ENCODE data around the gene DHX58. TPM values are rescaled to one million over a fixed set of nuclear protein-coding genes. Genes with fewer than 3 reads are reported as not detected.

Gene DHX58
- total and polyA plus RNA-seq, 4 donors: 4.0 to 21.9 (median 12.2) TPM

DNA sequence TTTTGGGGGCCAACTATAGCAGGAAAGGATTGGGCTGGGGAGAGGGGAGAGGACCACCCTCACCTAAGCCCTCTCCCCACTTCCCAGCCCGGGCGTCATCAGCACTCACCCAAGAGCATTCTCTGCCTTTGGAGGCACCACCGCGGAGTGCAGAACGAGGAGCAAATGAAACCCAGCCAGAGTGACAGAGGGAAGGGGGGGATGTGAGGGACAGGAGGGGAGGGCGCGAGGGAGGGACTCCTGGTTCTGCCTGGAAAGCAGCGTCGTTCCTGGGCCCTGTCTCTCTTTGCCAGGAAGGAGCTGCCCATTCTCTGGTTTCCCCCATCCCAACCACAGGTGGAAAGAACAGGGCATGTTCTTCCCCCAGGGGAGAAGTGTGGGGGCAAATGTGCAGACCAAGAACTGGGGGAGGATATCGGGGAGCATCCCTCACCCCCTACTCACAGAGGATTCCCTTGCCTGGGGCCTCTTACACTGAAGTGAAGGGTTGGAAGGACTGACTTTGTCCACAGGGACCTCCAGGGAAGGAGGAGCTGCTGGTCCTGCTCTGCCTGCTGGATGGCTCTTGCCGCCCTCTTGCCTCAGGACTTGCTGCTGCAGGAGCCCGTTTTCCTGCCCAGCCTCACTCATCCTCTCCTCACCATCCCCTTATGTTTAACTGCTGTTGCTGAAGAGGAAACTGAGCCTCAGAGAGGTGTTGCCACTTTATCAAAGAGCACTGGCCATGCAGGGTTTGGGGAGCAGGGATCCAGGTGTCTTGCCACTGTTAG is 58.6 kb downstream of the DHX58 start:
- WGBS: 28% methylated on average over 12 of the region's 12 CpGs
- no peak for DNase-seq (ENCODE audit: low spot score)
- H3K9ac ChIP-seq (ENCODE audit: low read depth in 1 of 2, low read length in 2 of 2): no peak overlapping the region
- TF ChIP-seq ATF3 (IDR thresholded peaks at IDR 0.05) (no peak), MAX (IDR thresholded peaks at IDR 0.05) (no peak), FOXA1 (IDR thresholded peaks at IDR 0.05) (no peak), ZBTB33 (IDR thresholded peaks at IDR 0.05) (no peak), GABPA (IDR thresholded peaks at IDR 0.05 in 1 of 2, conservative IDR thresholded peaks at IDR 0.05 in 1 of 2) (no peak), HNF4A (conservative IDR thresholded peaks at IDR 0.05) (no peak), NR2F2 (IDR thresholded peaks at IDR 0.05) (no peak), RAD21 (IDR thresholded peaks at IDR 0.05) (no peak)
- TF ChIP-seq, protein P1, sequence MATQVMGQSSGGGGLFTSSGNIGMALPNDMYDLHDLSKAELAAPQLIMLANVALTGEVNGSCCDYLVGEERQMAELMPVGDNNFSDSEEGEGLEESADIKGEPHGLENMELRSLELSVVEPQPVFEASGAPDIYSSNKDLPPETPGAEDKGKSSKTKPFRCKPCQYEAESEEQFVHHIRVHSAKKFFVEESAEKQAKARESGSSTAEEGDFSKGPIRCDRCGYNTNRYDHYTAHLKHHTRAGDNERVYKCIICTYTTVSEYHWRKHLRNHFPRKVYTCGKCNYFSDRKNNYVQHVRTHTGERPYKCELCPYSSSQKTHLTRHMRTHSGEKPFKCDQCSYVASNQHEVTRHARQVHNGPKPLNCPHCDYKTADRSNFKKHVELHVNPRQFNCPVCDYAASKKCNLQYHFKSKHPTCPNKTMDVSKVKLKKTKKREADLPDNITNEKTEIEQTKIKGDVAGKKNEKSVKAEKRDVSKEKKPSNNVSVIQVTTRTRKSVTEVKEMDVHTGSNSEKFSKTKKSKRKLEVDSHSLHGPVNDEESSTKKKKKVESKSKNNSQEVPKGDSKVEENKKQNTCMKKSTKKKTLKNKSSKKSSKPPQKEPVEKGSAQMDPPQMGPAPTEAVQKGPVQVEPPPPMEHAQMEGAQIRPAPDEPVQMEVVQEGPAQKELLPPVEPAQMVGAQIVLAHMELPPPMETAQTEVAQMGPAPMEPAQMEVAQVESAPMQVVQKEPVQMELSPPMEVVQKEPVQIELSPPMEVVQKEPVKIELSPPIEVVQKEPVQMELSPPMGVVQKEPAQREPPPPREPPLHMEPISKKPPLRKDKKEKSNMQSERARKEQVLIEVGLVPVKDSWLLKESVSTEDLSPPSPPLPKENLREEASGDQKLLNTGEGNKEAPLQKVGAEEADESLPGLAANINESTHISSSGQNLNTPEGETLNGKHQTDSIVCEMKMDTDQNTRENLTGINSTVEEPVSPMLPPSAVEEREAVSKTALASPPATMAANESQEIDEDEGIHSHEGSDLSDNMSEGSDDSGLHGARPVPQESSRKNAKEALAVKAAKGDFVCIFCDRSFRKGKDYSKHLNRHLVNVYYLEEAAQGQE (IDR thresholded peaks at IDR 0.05): no peak
- no peaks in the 10 kb centered on the region for H3K9me3 ChIP-seq (ENCODE audit: control insufficient read depth in 4 of 4, low read length in 3 of 4)
- peaks cover 0 to 5% (median 2%) of the 10 kb centered on the region in 4 donors for H3K4me1 ChIP-seq (ENCODE audit: control insufficient read depth in 4 of 4, insufficient read depth in 4 of 4, low read length in 3 of 4)
- H3K27ac ChIP-seq (ENCODE audit: low read depth in 1 of 2, low read length in 2 of 2): no peak overlapping the region
- no peak overlapping the region for H3K4me3 ChIP-seq (ENCODE audit: low read depth in 1 of 3, low read length in 3 of 3)
- H3K27me3 ChIP-seq (ENCODE audit: control insufficient read depth in 4 of 4, insufficient read depth in 4 of 4, low read length in 3 of 4): no peaks in the 10 kb centered on the region
- no peaks in the 10 kb centered on the region for H3K36me3 ChIP-seq (ENCODE audit: control insufficient read depth in 4 of 4, insufficient read depth in 3 of 4, low read depth in 1 of 4, low read length in 3 of 4)

- no peak overlapping the region for H3K9ac ChIP-seq (ENCODE audit: low read depth in 1 of 2, low read length in 2 of 2)
- 79% methylated on average over 6 of the region's 6 CpGs for WGBS
- H3K36me3 ChIP-seq (ENCODE audit: control insufficient read depth in 4 of 4, insufficient read depth in 3 of 4, low read depth in 1 of 4, low read length in 3 of 4): no peaks in the 10 kb centered on the region
- peaks cover 0 to 5% (median 2%) of the 10 kb centered on the region in 4 donors for H3K4me1 ChIP-seq (ENCODE audit: control insufficient read depth in 4 of 4, insufficient read depth in 4 of 4, low read length in 3 of 4)
- TF ChIP-seq FOXA2 (IDR thresholded peaks at IDR 0.05) (no peak), HNF4G (IDR thresholded peaks at IDR 0.05) (no peak), ATF3 (IDR thresholded peaks at IDR 0.05) (no peak), RAD21 (IDR thresholded peaks at IDR 0.05) (no peak), TAF1 (conservative IDR thresholded peaks at IDR 0.05) (no peak), SP1 (IDR thresholded peaks at IDR 0.05) (no peak), JUND (IDR thresholded peaks at IDR 0.05) (no peak), MAX (IDR thresholded peaks at IDR 0.05) (no peak), HNF4A (conservative IDR thresholded peaks at IDR 0.05) (no peak), ZBTB33 (IDR thresholded peaks at IDR 0.05) (no peak), NR2F2 (IDR thresholded peaks at IDR 0.05) (no peak), GABPA (IDR thresholded peaks at IDR 0.05 in 1 of 2, conservative IDR thresholded peaks at IDR 0.05 in 1 of 2) (no peak)
- TF ChIP-seq, protein P2, sequence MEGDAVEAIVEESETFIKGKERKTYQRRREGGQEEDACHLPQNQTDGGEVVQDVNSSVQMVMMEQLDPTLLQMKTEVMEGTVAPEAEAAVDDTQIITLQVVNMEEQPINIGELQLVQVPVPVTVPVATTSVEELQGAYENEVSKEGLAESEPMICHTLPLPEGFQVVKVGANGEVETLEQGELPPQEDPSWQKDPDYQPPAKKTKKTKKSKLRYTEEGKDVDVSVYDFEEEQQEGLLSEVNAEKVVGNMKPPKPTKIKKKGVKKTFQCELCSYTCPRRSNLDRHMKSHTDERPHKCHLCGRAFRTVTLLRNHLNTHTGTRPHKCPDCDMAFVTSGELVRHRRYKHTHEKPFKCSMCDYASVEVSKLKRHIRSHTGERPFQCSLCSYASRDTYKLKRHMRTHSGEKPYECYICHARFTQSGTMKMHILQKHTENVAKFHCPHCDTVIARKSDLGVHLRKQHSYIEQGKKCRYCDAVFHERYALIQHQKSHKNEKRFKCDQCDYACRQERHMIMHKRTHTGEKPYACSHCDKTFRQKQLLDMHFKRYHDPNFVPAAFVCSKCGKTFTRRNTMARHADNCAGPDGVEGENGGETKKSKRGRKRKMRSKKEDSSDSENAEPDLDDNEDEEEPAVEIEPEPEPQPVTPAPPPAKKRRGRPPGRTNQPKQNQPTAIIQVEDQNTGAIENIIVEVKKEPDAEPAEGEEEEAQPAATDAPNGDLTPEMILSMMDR (IDR thresholded peaks at IDR 0.05; ENCODE audit: low read depth, low read length, missing input control): no peak
- no peaks in the 10 kb centered on the region for H3K9me3 ChIP-seq (ENCODE audit: control insufficient read depth in 4 of 4, low read length in 3 of 4)
- no peak overlapping the region for H3K4me3 ChIP-seq (ENCODE audit: low read depth in 1 of 3, low read length in 3 of 3)
- no peaks in the 10 kb centered on the region for H3K27me3 ChIP-seq (ENCODE audit: control insufficient read depth in 4 of 4, insufficient read depth in 4 of 4, low read length in 3 of 4)
- DNase-seq (ENCODE audit: low spot score): no peak
- no peak overlapping the region for H3K27ac ChIP-seq (ENCODE audit: low read depth in 1 of 2, low read length in 2 of 2)
Observed at GRCh38 chr17:42052346-42052877, 60.1 kb downstream of the DHX58 start.
